HepG2 (cell line): ENCODE measurements around the gene DNAJB6. TPM values are rescaled to one million over a fixed set of nuclear protein-coding genes. Genes with fewer than 3 reads are reported as not detected.

Experiments
- CC2D1A ChIP-seq: sonication (generic); formaldehyde crosslinking; IDR thresholded peaks from 2 replicates; pipeline ENCODE4 v1.8.1; 2023; ENCODE audit warnings: mild to moderate bottlenecking, missing genetic modification reagents
- CENPX ChIP-seq: sonication (generic); formaldehyde crosslinking; IDR thresholded peaks from 2 replicates; pipeline ENCODE4 v1.9.0; 2021; ENCODE audit warnings: mild to moderate bottlenecking, missing genetic modification reagents, moderate library complexity
- ELF3 ChIP-seq: IDR thresholded peaks from 2 replicates; pipeline ENCODE4 v1.6.1; 2016; ENCODE audit warnings: missing genetic modification reagents, missing compliant biosample characterization
- GLMP ChIP-seq: sonication (generic); formaldehyde crosslinking; IDR thresholded peaks from 2 replicates; pipeline ENCODE4 v1.9.0; 2021; ENCODE audit warnings: missing genetic modification reagents, mild to moderate bottlenecking, borderline replicate concordance
- ISX ChIP-seq: sonication (generic); formaldehyde crosslinking; conservative IDR thresholded peaks from 2 replicates; pipeline ENCODE4 v1.5.0; 2020; ENCODE audit warnings: missing genetic modification reagents
- LCORL ChIP-seq, 2 experiments: fragments of 450-650 bp in 1 of 2; sonication (generic) in 1 of 2; formaldehyde crosslinking in 1 of 2; IDR thresholded peaks; 2 replicates each; pipeline versions ENCODE4 v1.5.0 to v1.6.1; 2017 to 2020; ENCODE audit warnings: antibody characterized with exemption in 1 of 2, missing genetic modification reagents in 1 of 2
- SKIL ChIP-seq: sonication (generic); formaldehyde crosslinking; IDR thresholded peaks from 2 replicates; pipeline ENCODE4 v1.8.0; 2022; ENCODE audit warnings: missing genetic modification reagents, mild to moderate bottlenecking, moderate library complexity, borderline replicate concordance
- SMARCE1 ChIP-seq: fragments of 450-650 bp; IDR thresholded peaks from 2 replicates; pipeline ENCODE4 v1.6.1; 2017; ENCODE audit warnings: borderline replicate concordance
- SNAPC2 ChIP-seq: sonication (generic); formaldehyde crosslinking; IDR thresholded peaks from 2 replicates; pipeline ENCODE4 v1.8.1; 2022; ENCODE audit warnings: mild to moderate bottlenecking, missing genetic modification reagents
- SNRNP70 ChIP-seq: fragments of 200-400 bp; formaldehyde crosslinking; IDR thresholded peaks from 2 replicates; pipeline ENCODE4 v1.6.1; 2017; ENCODE audit warnings: mild to moderate bottlenecking, low read depth, low read length, moderate library complexity
- THYN1 ChIP-seq: sonication (generic); formaldehyde crosslinking; IDR thresholded peaks from 2 replicates; pipeline ENCODE4 v1.8.1; 2023; ENCODE audit warnings: low read depth, mild to moderate bottlenecking, moderate library complexity, missing genetic modification reagents, borderline replicate concordance
- ZBTB46 ChIP-seq: sonication (generic); formaldehyde crosslinking; IDR thresholded peaks from 2 replicates; pipeline ENCODE4 v1.4.0; 2020; ENCODE audit warnings: mild to moderate bottlenecking, missing genetic modification reagents, borderline replicate concordance
- ZFP82 ChIP-seq: sonication (generic); formaldehyde crosslinking; IDR thresholded peaks from 2 replicates; pipeline ENCODE4 v1.5.1; 2020; ENCODE audit warnings: mild to moderate bottlenecking, missing genetic modification reagents, borderline replicate concordance
- ZNF207 ChIP-seq: fragments of 450-650 bp; IDR thresholded peaks from 2 replicates; pipeline ENCODE4 v1.6.1; 2016; ENCODE audit warnings: antibody characterized with exemption, borderline replicate concordance
- ZNF354B ChIP-seq: sonication (generic); formaldehyde crosslinking; IDR thresholded peaks from 2 replicates; pipeline ENCODE4 v1.8.0; 2022; ENCODE audit warnings: mild to moderate bottlenecking, missing genetic modification reagents
- ZNF629 ChIP-seq: sonication (generic); formaldehyde crosslinking; conservative IDR thresholded peaks from 2 replicates; pipeline ENCODE4 v1.5.0; 2020; ENCODE audit warnings: missing genetic modification reagents
- ZNF646 ChIP-seq: sonication (generic); formaldehyde crosslinking; IDR thresholded peaks from 2 replicates; pipeline ENCODE4 v1.9.0; 2021; ENCODE audit warnings: mild to moderate bottlenecking, missing genetic modification reagents
- ZSCAN31 ChIP-seq: sonication (generic); formaldehyde crosslinking; IDR thresholded peaks from 2 replicates; pipeline ENCODE4 v1.5.0; 2020; ENCODE audit warnings: low read depth, mild to moderate bottlenecking, missing genetic modification reagents
- polyA plus RNA-seq, 8 experiments: library from polyadenylated mRNA; depleted of rRNA in 3 of 8; stranded (reverse) in 7 of 8; unstranded in 1 of 8; fragments of >200 nt; fragmentation: Illumina TruSeq in 4 of 8; extraction: Trizol in 4 of 8; gene quantifications; 2 replicates each; pipeline versions ENCODE4 v1.2.1 to v1.2.3, GENCODE V29; 2011 to 2016; ENCODE audit warnings: low read depth in 4 of 8, missing spikeins in 1 of 8, mixed read lengths in 1 of 8; ENCODE audit not compliant: insufficient read depth in 1 of 8
- total RNA-seq, 5 experiments: library from RNA; depleted of rRNA; stranded (reverse); fragments of >200 nt; fragmentation: Illumina TruSeq; extraction: Trizol; gene quantifications; 2 replicates each; pipeline ENCODE4 v1.2.3, GENCODE V29; 2016; ENCODE audit warnings: low read depth in 1 of 5

Gene DNAJB6
- total and polyA plus RNA-seq, 2 of the 13 experiments (the other 11 are each of a cell fraction or from before 2014, with no cell fraction given) = 29.9 to 53.9 TPM

- no peak for TF ChIP-seq ZNF207
- TF ChIP-seq SNRNP70 = no peak
- TF ChIP-seq ZNF354B (CRISPR knock-in tag) = no peak
- TF ChIP-seq ZNF646 (CRISPR knock-in tag) = no peak
- TF ChIP-seq SMARCE1 = no peak
- no peak for TF ChIP-seq GLMP (CRISPR knock-in tag)
- TF ChIP-seq ZNF629 (CRISPR knock-in tag) = no peak
- no peak for TF ChIP-seq SKIL (CRISPR knock-in tag)
- no peak for TF ChIP-seq ZFP82 (CRISPR knock-in tag)
- TF ChIP-seq SNAPC2 (CRISPR knock-in tag) = no peak
- no peak for TF ChIP-seq ZSCAN31 (CRISPR knock-in tag)
- TF ChIP-seq ISX (CRISPR knock-in tag) = no peak
- no peak for TF ChIP-seq LCORL (IDR thresholded peaks at IDR 0.05)
- TF ChIP-seq LCORL (CRISPR knock-in tag; IDR thresholded peaks at IDR 0.05) = peak; percentile 72; the same call in 1 of the 2 replicates
- TF ChIP-seq ELF3 = peak; percentile 26; the same call in 1 of the 2 replicates
- TF ChIP-seq THYN1 (CRISPR knock-in tag) = no peak
- TF ChIP-seq CC2D1A (CRISPR knock-in tag) = no peak
- TF ChIP-seq ZBTB46 (CRISPR knock-in tag) = no peak
- TF ChIP-seq CENPX (CRISPR knock-in tag) = no peak
Measured at GRCh38 chr7:157425137-157425731, 88.4 kb downstream of the DNAJB6 start (continued).
